Esophagus muscularis mucosa (tissue), 4 donors: ENCODE measurements around the gene MOB2. TPM values are rescaled to one million over a fixed set of nuclear protein-coding genes. Genes with fewer than 3 reads are reported as not detected.

ENCODE experiments used
- DNase-seq: peaks from one replicate; pipeline ENCODE4 v3.0.0-alpha.2; 2017; ENCODE audit errors: extremely low spot score
- H3K27ac ChIP-seq, 4 donors: fragments of 200-600 bp; sonication (generic); replicated peaks in 1 of 4; 1 replicate in 3 of 4; 2 replicates in 1 of 4; pipeline ENCODE4 v1.5.1; 2016 to 2019; ENCODE audit warnings: mild to moderate bottlenecking in 1 of 4
- H3K27me3 ChIP-seq, 4 donors: fragments of 200-600 bp; sonication (generic); one replicate each; pipeline versions ENCODE4 v1.5.1 to v1.6.0; 2016 to 2019
- H3K36me3 ChIP-seq, 4 donors: fragments of 200-600 bp; sonication (generic); one replicate each; pipeline ENCODE4 v1.5.1; 2016 to 2019
- H3K4me1 ChIP-seq, 4 donors: fragments of 200-600 bp; sonication (generic); one replicate each; pipeline ENCODE4 v1.5.1; 2016 to 2019
- H3K4me3 ChIP-seq, 4 donors: fragments of 200-600 bp; sonication (generic); 1 replicate in 2 of 4; 2 replicates in 2 of 4; pipeline ENCODE4 v1.5.1; 2016 to 2019; ENCODE audit warnings: mild to moderate bottlenecking in 4 of 4, moderate library complexity in 1 of 4
- H3K9me3 ChIP-seq, 4 donors: fragments of 200-600 bp; sonication (generic); 1 replicate in 3 of 4; 2 replicates in 1 of 4; pipeline ENCODE4 v1.5.1; 2016 to 2019
- CTCF ChIP-seq, 3 experiments: fragments of 200-600 bp in 2 of 3; fragments of 450-650 bp in 1 of 3; sonication (generic) in 2 of 3; IDR thresholded peaks; one replicate each; pipeline ENCODE4 v1.5.1; 2017 to 2019; ENCODE audit warnings: antibody characterized with exemption in 3 of 3, mild to moderate bottlenecking in 2 of 3, moderate library complexity in 1 of 3
- EP300 ChIP-seq: sonication (generic); formaldehyde crosslinking; IDR thresholded peaks from one replicate; pipeline ENCODE4 v1.6.1; 2017; ENCODE audit warnings: antibody characterized with exemption
- POLR2A ChIP-seq: fragments of 450-650 bp; IDR thresholded peaks from one replicate; pipeline ENCODE4 v1.6.1; 2017; ENCODE audit warnings: antibody characterized with exemption, moderate library complexity, mild to moderate bottlenecking, low read depth
- POLR2AphosphoS5 ChIP-seq, 2 donors: sonication (generic); formaldehyde crosslinking; IDR thresholded peaks; one replicate each; pipeline ENCODE4 v1.6.1; 2017; ENCODE audit warnings: antibody characterized with exemption in 2 of 2
- WGBS: methylation state at CpG from one replicate; pipeline ENCODE4 v1.1.5; 2018; 5-methylcytosine and 5-hydroxymethylcytosine counted together
- intact Hi-C: fragments of 100-400 bp; cut with DNase I; formaldehyde crosslinking; loops from one replicate; pipeline ENCODE4 v1.15.1; 2023
- total RNA-seq, 4 donors: library from RNA; depleted of rRNA; stranded (reverse); fragments of >200 nt; gene quantifications; one replicate each; pipeline versions ENCODE4 v1.1.0 to v1.2.1, GENCODE V29; 2016

Gene MOB2
- total RNA-seq, 4 donors from 2014 or later = 66.6 to 115 (median 89.5) TPM

- H3K4me3 ChIP-seq = no peak overlapping the region
- no peak for TF ChIP-seq EP300
- no peak for TF ChIP-seq CTCF (IDR thresholded peaks at IDR 0.05)
- TF ChIP-seq POLR2A = no peak
- no peak for TF ChIP-seq POLR2AphosphoS5 (IDR thresholded peaks at IDR 0.05)
- no peaks in the 10 kb centered on the region for H3K9me3 ChIP-seq
- intact Hi-C loops = no loop called here
- DNase-seq = no peak
- peaks cover 81 to 94% (median 90%) of the 10 kb centered on the region in 4 donors for H3K4me1 ChIP-seq
- H3K27me3 ChIP-seq = no peaks in the 10 kb centered on the region
- WGBS = 79% methylated on average over 9 of the region's 9 CpGs
- peak overlapping the region in 2 of 4 donors; percentile 27 to 29 for H3K27ac ChIP-seq
- peaks cover 0 to 16% (median 5%) of the 10 kb centered on the region in 4 donors for H3K36me3 ChIP-seq
These were observed 17.6 kb upstream of the MOB2 start for GRCh38 chr11:1504138-1504537.

GRCh38 chr11:1503708-1504104 is 17.1 kb upstream of the MOB2 start:
- intact Hi-C loops = no loop called here

GRCh38 chr11:1502954-1503707 is 16.6 kb upstream of the MOB2 start:
- H3K36me3 ChIP-seq = peaks cover 0 to 16% (median 6%) of the 10 kb centered on the region in 4 donors
- WGBS = 48% methylated on average over 19 of the region's 20 CpGs
- intact Hi-C loops = no loop called here
- no peak for TF ChIP-seq CTCF (IDR thresholded peaks at IDR 0.05)
- no peak for TF ChIP-seq POLR2AphosphoS5 (IDR thresholded peaks at IDR 0.05)
- no peak for TF ChIP-seq EP300
- no peak for TF ChIP-seq POLR2A
- H3K27me3 ChIP-seq = no peaks in the 10 kb centered on the region
- no peak for DNase-seq
- H3K9me3 ChIP-seq = no peaks in the 10 kb centered on the region
- peak overlapping the region; percentile 25 to 73 (median 40) for H3K27ac ChIP-seq
- H3K4me3 ChIP-seq = no peak overlapping the region
- H3K4me1 ChIP-seq = peaks cover 71 to 88% (median 81%) of the 10 kb centered on the region in 4 donors

More at GRCh38 chr11:1503708-1504104, 17.1 kb upstream of the MOB2 start:
- Histone ChIP-seq H3K9me3 (no peaks in the 10 kb centered on the region), H3K27ac (peak overlapping the region; percentile 25 to 73 (median 40)), H3K27me3 (no peaks in the 10 kb centered on the region), H3K36me3 (peaks cover 0 to 16% (median 6%) of the 10 kb centered on the region in 4 donors), H3K4me1 (peaks cover 76 to 90% (median 86%) of the 10 kb centered on the region in 4 donors), H3K4me3 (no peak overlapping the region)
- TF ChIP-seq EP300 (no peak), CTCF (IDR thresholded peaks at IDR 0.05) (no peak), POLR2A (no peak), POLR2AphosphoS5 (IDR thresholded peaks at IDR 0.05) (no peak)
- WGBS = 76% methylated on average over 7 of the region's 14 CpGs
- DNase-seq = no peak

- Histone ChIP-seq H3K27ac (peak overlapping the region in 3 of 4 donors; percentile 25 to 51 (median 29)), H3K36me3 (peaks cover 0 to 16% (median 6%) of the 10 kb centered on the region in 4 donors), H3K27me3 (no peaks in the 10 kb centered on the region), H3K9me3 (no peaks in the 10 kb centered on the region), H3K4me1 (peaks cover 67 to 86% (median 80%) of the 10 kb centered on the region in 4 donors), H3K4me3 (no peak overlapping the region)
- TF ChIP-seq POLR2AphosphoS5 (IDR thresholded peaks at IDR 0.05) (no peak), CTCF (IDR thresholded peaks at IDR 0.05) (no peak), POLR2A (no peak), EP300 (no peak)
- intact Hi-C loops = no loop called here
- 76% methylated on average over 20 of the region's 24 CpGs for WGBS
- DNase-seq = no peak
These were observed 15.8 kb upstream of the MOB2 start for GRCh38 chr11:1502168-1502953.
